ENCODE results near the gene SS18L1. TPM values are rescaled to one million over a fixed set of nuclear protein-coding genes. Genes with fewer than 3 reads are reported as not detected.
A peak's percentile ranks its signal among the peaks of the same experiment; 100 is the strongest.

The SS18L1 gene
- total RNA-seq, 4 donors from 2014 or later: 6.8 to 12.3 (median 11.1) TPM

DNA sequence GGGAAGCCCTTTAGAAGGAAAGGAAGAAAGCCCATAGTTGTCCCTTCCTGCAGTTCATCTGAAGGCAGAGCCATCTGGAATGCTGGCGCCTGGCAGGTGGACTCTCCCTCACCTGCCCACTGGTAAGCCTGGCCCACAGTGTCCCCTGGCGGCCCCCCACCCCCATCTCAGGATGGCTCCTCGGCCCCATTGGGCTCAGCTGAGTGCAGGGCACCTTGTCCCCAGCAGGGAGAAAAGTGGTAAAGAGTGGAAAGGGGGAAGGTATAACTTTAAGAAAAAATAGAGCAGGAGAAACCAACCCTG, 12.6 kb downstream of the SS18L1 start:
- ATAC-seq: no peak

GRCh38 chr20:62156592-62157386, 13.2 kb downstream of the SS18L1 start:
- WGBS, 2 donors (ENCODE audit: low coverage in 1 of 2): 17% methylated on average over 6 of the region's 24 CpGs; no CpG with 5 or more reads in 1 of the 2 donors

More for the DNA sequence above, 12.6 kb downstream of the SS18L1 start:
- Histone ChIP-seq H3K9me3 (no peaks in the 10 kb centered on the region), H3K27ac (no peak overlapping the region), H3K36me3 (peaks cover 0 to 64% of the 10 kb centered on the region in 2 donors), H3K4me1 (peaks cover 0 to 17% (median 0%) of the 10 kb centered on the region in 3 donors), H3K4me3 (no peak overlapping the region), H3K27me3 (no peaks in the 10 kb centered on the region)
- no CpG with 5 or more reads among the region's 3 CpGs for WGBS, 2 donors (ENCODE audit: low coverage in 1 of 2)
- TF ChIP-seq POLR2A (IDR thresholded peaks at IDR 0.05) (no peak), POLR2AphosphoS5 (IDR thresholded peaks at IDR 0.05) (no peak), EP300 (IDR thresholded peaks at IDR 0.05) (no peak)
- TF ChIP-seq, protein P1, sequence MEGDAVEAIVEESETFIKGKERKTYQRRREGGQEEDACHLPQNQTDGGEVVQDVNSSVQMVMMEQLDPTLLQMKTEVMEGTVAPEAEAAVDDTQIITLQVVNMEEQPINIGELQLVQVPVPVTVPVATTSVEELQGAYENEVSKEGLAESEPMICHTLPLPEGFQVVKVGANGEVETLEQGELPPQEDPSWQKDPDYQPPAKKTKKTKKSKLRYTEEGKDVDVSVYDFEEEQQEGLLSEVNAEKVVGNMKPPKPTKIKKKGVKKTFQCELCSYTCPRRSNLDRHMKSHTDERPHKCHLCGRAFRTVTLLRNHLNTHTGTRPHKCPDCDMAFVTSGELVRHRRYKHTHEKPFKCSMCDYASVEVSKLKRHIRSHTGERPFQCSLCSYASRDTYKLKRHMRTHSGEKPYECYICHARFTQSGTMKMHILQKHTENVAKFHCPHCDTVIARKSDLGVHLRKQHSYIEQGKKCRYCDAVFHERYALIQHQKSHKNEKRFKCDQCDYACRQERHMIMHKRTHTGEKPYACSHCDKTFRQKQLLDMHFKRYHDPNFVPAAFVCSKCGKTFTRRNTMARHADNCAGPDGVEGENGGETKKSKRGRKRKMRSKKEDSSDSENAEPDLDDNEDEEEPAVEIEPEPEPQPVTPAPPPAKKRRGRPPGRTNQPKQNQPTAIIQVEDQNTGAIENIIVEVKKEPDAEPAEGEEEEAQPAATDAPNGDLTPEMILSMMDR (IDR thresholded peaks at IDR 0.05): no peak

GRCh38 chr20:62157387-62158087, 14.0 kb downstream of the SS18L1 start:
- Histone ChIP-seq H3K4me1 (peaks cover 0 to 17% (median 0%) of the 10 kb centered on the region in 3 donors), H3K4me3 (no peak overlapping the region), H3K9me3 (no peaks in the 10 kb centered on the region), H3K27me3 (no peaks in the 10 kb centered on the region), H3K36me3 (peaks cover 0 to 73% of the 10 kb centered on the region in 2 donors), H3K27ac (no peak overlapping the region)
- 60% methylated on average over 1 of the region's 25 CpGs; no CpG with 5 or more reads in 1 of the 2 donors for WGBS, 2 donors (ENCODE audit: low coverage in 1 of 2)
- ATAC-seq: no peak
- TF ChIP-seq POLR2A (IDR thresholded peaks at IDR 0.05): no peak
- TF ChIP-seq, protein P1 (IDR thresholded peaks at IDR 0.05): no peak

More at GRCh38 chr20:62156592-62157386, 13.2 kb downstream of the SS18L1 start:
- peak; percentile 80 for ATAC-seq
- peaks cover 0 to 70% of the 10 kb centered on the region in 2 donors for H3K36me3 ChIP-seq
- no peak overlapping the region for H3K4me3 ChIP-seq
- H3K27me3 ChIP-seq: no peaks in the 10 kb centered on the region
- H3K9me3 ChIP-seq: no peaks in the 10 kb centered on the region
- TF ChIP-seq POLR2A (IDR thresholded peaks at IDR 0.05): no peak
- TF ChIP-seq, protein P1 (IDR thresholded peaks at IDR 0.05): peak in 3 of 4 experiments; percentile 41 to 77 (median 47)
- no peak overlapping the region for H3K27ac ChIP-seq
- peaks cover 0 to 17% (median 0%) of the 10 kb centered on the region in 3 donors for H3K4me1 ChIP-seq

DNA sequence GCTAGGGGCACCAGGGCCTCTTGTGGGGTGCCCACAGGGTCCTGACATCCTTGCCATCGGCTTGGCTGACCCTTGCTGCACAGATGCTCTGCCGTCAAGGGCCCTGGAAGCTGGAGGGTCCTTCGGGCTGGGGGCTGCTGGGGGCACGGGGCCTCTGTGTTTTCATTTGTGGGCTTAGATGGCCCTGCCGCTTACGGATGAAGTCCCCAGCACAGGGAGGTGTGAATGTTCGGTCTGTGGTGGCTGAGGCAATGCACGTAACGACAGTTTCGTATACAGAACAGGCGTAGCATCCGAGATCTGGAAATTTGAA, 14.5 kb downstream of the SS18L1 start:
- Histone ChIP-seq H3K36me3 (peaks cover 0 to 76% of the 10 kb centered on the region in 2 donors), H3K9me3 (no peaks in the 10 kb centered on the region)
- ATAC-seq: no peak

More for the DNA sequence above, 14.5 kb downstream of the SS18L1 start:
- no peak overlapping the region for H3K4me3 ChIP-seq
- TF ChIP-seq EP300 (IDR thresholded peaks at IDR 0.05) (no peak), POLR2AphosphoS5 (IDR thresholded peaks at IDR 0.05) (no peak), POLR2A (IDR thresholded peaks at IDR 0.05) (no peak)
- TF ChIP-seq, protein P1 (IDR thresholded peaks at IDR 0.05): no peak
- WGBS, 2 donors (ENCODE audit: low coverage in 1 of 2): 90 to 93% methylated on average over 3 to 5 of the region's 12 CpGs
- H3K27me3 ChIP-seq: no peaks in the 10 kb centered on the region
- no peak overlapping the region for H3K27ac ChIP-seq
- H3K4me1 ChIP-seq: peaks cover 0 to 17% (median 0%) of the 10 kb centered on the region in 3 donors
